ENCODE data around the gene USF3. TPM values are rescaled to one million over a fixed set of nuclear protein-coding genes. Genes with fewer than 3 reads are reported as not detected.

The USF3 gene
- total RNA-seq, 5 donors from 2014 or later (not counting 1 experiment from before 2014, with no cell fraction given): 16.9 to 31.7 (median 22.1) TPM

Other genes starting within 250 kb of the USF3 start
- gene SPICE1, start 181.5 kb downstream of the USF3 start, total RNA-seq: 10 to 100 TPM; 19.3 to 29.3 (median 21.7) TPM
- 10 to 100 TPM; 44.9 to 75.5 (median 48.7) TPM for gene SIDT1, start 164.1 kb downstream of the USF3 start, total RNA-seq
- 10 to 100 TPM; 49.0 to 67.1 (median 61.8) TPM for gene NAA50, start 49.6 kb upstream of the USF3 start, total RNA-seq
- gene ATP6V1A, start 50.4 kb upstream of the USF3 start, total RNA-seq: 10 to 100 TPM; 14.9 to 23.7 (median 17.8) TPM
- gene GRAMD1C, start 142.1 kb upstream of the USF3 start, total RNA-seq: 1 to 10 TPM in 4 of 5 donors, under 1 TPM in 1; 0.43 to 2.7 (median 1.4) TPM

All from T-cell (primary cell).